ENCODE measurements around the gene RIMBP2.

The RIMBP2 gene

GRCh38 chr12:130433411-130433810 is 282.7 kb downstream of the RIMBP2 start:
- no peak for DNase-seq (ENCODE audit: low read depth)
- TF ChIP-seq, protein P1, sequence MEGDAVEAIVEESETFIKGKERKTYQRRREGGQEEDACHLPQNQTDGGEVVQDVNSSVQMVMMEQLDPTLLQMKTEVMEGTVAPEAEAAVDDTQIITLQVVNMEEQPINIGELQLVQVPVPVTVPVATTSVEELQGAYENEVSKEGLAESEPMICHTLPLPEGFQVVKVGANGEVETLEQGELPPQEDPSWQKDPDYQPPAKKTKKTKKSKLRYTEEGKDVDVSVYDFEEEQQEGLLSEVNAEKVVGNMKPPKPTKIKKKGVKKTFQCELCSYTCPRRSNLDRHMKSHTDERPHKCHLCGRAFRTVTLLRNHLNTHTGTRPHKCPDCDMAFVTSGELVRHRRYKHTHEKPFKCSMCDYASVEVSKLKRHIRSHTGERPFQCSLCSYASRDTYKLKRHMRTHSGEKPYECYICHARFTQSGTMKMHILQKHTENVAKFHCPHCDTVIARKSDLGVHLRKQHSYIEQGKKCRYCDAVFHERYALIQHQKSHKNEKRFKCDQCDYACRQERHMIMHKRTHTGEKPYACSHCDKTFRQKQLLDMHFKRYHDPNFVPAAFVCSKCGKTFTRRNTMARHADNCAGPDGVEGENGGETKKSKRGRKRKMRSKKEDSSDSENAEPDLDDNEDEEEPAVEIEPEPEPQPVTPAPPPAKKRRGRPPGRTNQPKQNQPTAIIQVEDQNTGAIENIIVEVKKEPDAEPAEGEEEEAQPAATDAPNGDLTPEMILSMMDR (IDR thresholded peaks at IDR 0.05; ENCODE audit: control insufficient read depth, extremely low read depth, insufficient read depth), result no peak
- H3K4me3 ChIP-seq (ENCODE audit: low read depth, low read length), result no peak overlapping the region

- TF ChIP-seq, protein P1 (IDR thresholded peaks at IDR 0.05; ENCODE audit: control insufficient read depth, extremely low read depth, insufficient read depth), result no peak
- no peak overlapping the region for H3K4me3 ChIP-seq (ENCODE audit: low read depth, low read length)
- DNase-seq (ENCODE audit: low read depth), result no peak
Measured at GRCh38 chr12:130431176-130431575, 284.9 kb downstream of the RIMBP2 start.

DNA sequence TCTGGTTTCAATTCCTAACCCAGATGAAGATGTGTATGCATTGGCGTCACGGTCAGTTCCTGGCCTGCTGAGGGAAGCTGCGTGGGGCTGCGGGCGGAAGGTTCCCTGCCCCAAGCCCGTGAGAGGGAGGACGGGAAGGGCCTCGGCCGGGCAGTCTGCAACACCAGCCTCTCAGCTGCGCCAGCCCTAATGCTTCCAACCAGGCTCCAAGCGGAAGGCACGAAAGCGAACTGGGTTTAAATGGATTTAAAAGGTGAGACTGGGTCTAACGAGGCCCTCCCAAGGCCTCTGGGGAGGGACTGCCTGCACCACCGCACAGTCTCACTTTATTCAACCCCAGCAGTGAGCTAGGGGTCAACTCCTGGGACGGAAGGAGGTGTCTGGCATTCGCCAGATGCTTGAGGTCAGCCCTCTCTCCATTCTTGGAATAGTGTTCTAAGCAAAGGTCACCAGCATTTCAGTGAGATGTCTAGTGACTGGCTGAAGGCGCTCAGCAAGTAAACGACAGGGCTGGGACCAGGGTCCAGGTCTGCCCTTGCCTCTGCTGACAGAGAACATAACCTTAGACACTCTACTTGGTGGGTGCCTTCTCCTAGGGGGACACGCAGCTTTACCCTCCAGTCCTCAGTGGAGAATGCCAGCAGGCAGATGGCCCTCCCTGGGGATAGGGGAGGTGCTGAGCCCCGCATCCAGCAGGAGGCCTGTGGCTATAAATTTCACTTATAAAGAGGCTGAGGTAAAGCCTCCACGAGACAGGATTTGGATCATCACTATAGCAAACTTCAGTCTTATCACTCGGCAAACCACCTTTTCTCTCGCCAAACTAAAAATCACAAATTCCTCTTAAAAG is 286.2 kb downstream of the RIMBP2 start:
- no peak for DNase-seq (ENCODE audit: low read depth)
- H3K4me3 ChIP-seq (ENCODE audit: low read depth, low read length), result no peak overlapping the region
- TF ChIP-seq, protein P1 (IDR thresholded peaks at IDR 0.05; ENCODE audit: control insufficient read depth, extremely low read depth, insufficient read depth), result no peak

DNA sequence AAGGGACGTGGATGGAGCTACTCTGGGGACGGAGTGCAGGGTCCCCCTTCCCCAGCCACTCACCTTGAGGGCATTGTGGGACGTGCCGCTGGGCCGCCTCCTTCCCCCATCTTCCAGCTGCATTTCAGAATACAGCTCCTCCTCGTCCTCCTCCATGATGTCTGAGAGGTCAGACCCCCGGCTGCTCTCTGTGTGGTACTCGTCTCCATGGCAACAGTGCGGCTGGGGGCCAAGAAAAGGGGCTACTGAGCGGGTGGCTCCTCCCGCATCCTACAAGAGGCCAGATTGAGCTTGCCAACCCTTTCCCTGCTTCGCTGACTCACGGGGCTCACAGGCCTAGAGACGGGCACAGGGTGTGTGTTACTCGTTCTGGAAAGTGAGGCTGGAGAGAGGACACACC is 288.0 kb downstream of the RIMBP2 start:
- TF ChIP-seq, protein P1 (IDR thresholded peaks at IDR 0.05; ENCODE audit: control insufficient read depth, extremely low read depth, insufficient read depth), result no peak
- no peak for DNase-seq (ENCODE audit: low read depth)
- no peak overlapping the region for H3K4me3 ChIP-seq (ENCODE audit: low read depth, low read length)

GRCh38 chr12:130427381-130427887 is 288.7 kb downstream of the RIMBP2 start:
- no peak overlapping the region for H3K4me3 ChIP-seq (ENCODE audit: low read depth, low read length)
- DNase-seq (ENCODE audit: low read depth), result no peak
- TF ChIP-seq, protein P1 (IDR thresholded peaks at IDR 0.05; ENCODE audit: control insufficient read depth, extremely low read depth, insufficient read depth), result no peak

DNA sequence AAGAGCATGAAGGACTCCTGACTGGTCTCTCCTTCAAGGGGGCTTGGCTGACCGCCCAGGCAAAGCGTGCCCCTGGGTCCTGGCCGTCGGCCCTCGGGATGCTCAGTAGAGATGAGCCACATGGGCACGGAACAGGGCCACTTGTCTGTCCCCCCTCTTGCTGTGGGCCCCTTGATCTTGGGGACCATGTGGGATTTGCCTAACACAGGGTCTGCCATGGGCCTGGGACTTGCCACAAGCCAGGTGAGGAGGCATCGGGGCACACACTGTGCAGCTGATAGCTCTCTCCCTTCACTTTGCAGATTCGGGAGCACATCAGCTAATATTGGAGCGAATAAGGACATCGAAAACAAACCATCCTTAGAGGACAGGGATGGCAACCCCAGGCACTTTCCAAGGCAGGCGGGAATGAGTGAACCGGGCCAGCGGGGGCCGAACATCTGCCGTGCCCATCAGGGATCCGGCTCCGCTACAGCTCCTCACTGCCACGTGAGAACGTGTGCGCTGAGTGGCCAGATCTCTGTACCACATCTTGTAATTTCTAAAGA is 290.3 kb downstream of the RIMBP2 start:
- TF ChIP-seq, protein P1 (IDR thresholded peaks at IDR 0.05; ENCODE audit: control insufficient read depth, extremely low read depth, insufficient read depth), result no peak
- H3K4me3 ChIP-seq (ENCODE audit: low read depth, low read length), result no peak overlapping the region
- DNase-seq (ENCODE audit: low read depth), result no peak

All from LNCaP clone FGC (cell line).